ENCODE data around the gene FOXM1. TPM values are rescaled to one million over a fixed set of nuclear protein-coding genes. Genes with fewer than 3 reads are reported as not detected.

Gene FOXM1
- total RNA-seq, 4 donors from 2014 or later: 5.9 to 28.7 (median 14.2) TPM

- Histone ChIP-seq H3K36me3 (peaks cover 41 to 98% (median 50%) of the 10 kb centered on the region in 3 donors), H3K27me3 (no peaks in the 10 kb centered on the region), H3K4me3 (no peak overlapping the region), H3K9me3 (no peaks in the 10 kb centered on the region), H3K27ac (no peak overlapping the region), H3K4me1 (no peaks in the 10 kb centered on the region)
- DNase-seq: no peak
- intact Hi-C loops (cut with DNase I): no loop called here
- TF ChIP-seq CTCF (IDR thresholded peaks at IDR 0.05): no peak
- TF ChIP-seq POLR2A (IDR thresholded peaks at IDR 0.05): no peak
- 72 to 94% methylated on average over 2 to 3 of the region's 9 CpGs for WGBS, 2 donors
These were observed 56.5 kb downstream of the FOXM1 start for GRCh38 chr12:2820432-2820831.

- no peaks in the 10 kb centered on the region for H3K9me3 ChIP-seq
- peaks cover 37 to 92% (median 50%) of the 10 kb centered on the region in 3 donors for H3K36me3 ChIP-seq
- no peak for DNase-seq
- intact Hi-C loops (cut with DNase I): no loop called here
- no peak overlapping the region for H3K27ac ChIP-seq
- H3K4me3 ChIP-seq: no peak overlapping the region
- WGBS, 2 donors: 91 to 95% methylated on average over 14 to 15 of the region's 15 CpGs
- H3K4me1 ChIP-seq: peaks cover 0 to 1% (median 0%) of the 10 kb centered on the region in 3 donors
- TF ChIP-seq CTCF (IDR thresholded peaks at IDR 0.05): no peak
- no peak for TF ChIP-seq POLR2A (IDR thresholded peaks at IDR 0.05)
- no peaks in the 10 kb centered on the region for H3K27me3 ChIP-seq
These were observed 57.2 kb downstream of the FOXM1 start for GRCh38 chr12:2819810-2820209.

- H3K27me3 ChIP-seq: no peaks in the 10 kb centered on the region
- no peak for DNase-seq
- H3K4me1 ChIP-seq: peaks cover 4 to 32% (median 17%) of the 10 kb centered on the region in 3 donors
- intact Hi-C loops (cut with DNase I): no loop called here
- H3K36me3 ChIP-seq: peaks cover 0 to 28% (median 12%) of the 10 kb centered on the region in 3 donors
- 12 to 14% methylated on average over 10 of the region's 10 CpGs for WGBS, 2 donors
- H3K9me3 ChIP-seq: no peaks in the 10 kb centered on the region
- no peak for TF ChIP-seq POLR2A (IDR thresholded peaks at IDR 0.05)
- peak; percentile 20 to 77 (median 63) for TF ChIP-seq CTCF (IDR thresholded peaks at IDR 0.05)
- H3K4me3 ChIP-seq: peak overlapping the region; percentile 53 to 98 (median 76)
- H3K27ac ChIP-seq: peak overlapping the region; percentile 88 to 98 (median 95)
These were observed 63.5 kb downstream of the FOXM1 start for GRCh38 chr12:2813214-2814185.

- peak within 1 kb of the TSS; percentile 88 to 98 (median 95) for H3K27ac ChIP-seq
- peak within 1 kb of the TSS; percentile 53 to 98 (median 76) for H3K4me3 ChIP-seq
- 1% methylated on average over 18 to 24 of the region's 48 CpGs for WGBS, 2 donors
- no peaks in the 10 kb centered on the region for H3K27me3 ChIP-seq
- TF ChIP-seq POLR2A (IDR thresholded peaks at IDR 0.05) (peak in 3 of 4 donors; percentile 76 to 84 (median 84)), CTCF (IDR thresholded peaks at IDR 0.05) (peak in 1 of 6 experiments; percentile 51)
- peaks cover 4 to 32% (median 17%) of the 10 kb centered on the region in 3 donors for H3K4me1 ChIP-seq
- H3K9me3 ChIP-seq: no peaks in the 10 kb centered on the region
- peak; percentile 93 for DNase-seq
- peaks cover 0 to 24% (median 4%) of the 10 kb centered on the region in 3 donors for H3K36me3 ChIP-seq
- intact Hi-C loops (cut with DNase I): no loop called here
These were observed 64.4 kb downstream of the FOXM1 start, which contains the start of gene ITFG2 for GRCh38 chr12:2812290-2813213. Gene ITFG2 (plus strand): TSS chr12:2812668. CDS start chr12:2812761, 93 bp downstream.

Measured in esophagus squamous epithelium (tissue), 5 donors.